ENCODE measurements around the gene BANF2.
"Not testable (repeated sequence)": the region's sequence is repeated elsewhere in the genome, so short reads cannot be mapped to it uniquely, and the experiment has no call there.

The BANF2 gene

GRCh38 chr20:17699931-17700351 is at the start of gene BANF2:
Gene BANF2, plus strand, starts transcription at chr20:17699966. Its CDS starts 25,060 bp downstream, at chr20:17725026.
- DNase-seq, result no peak

- peak; percentile 62 for DNase-seq
Observed at GRCh38 chr20:17650301-17651128, 49.3 kb upstream of the BANF2 start.

- no peak for DNase-seq
Observed at GRCh38 chr20:17651129-17651759, 48.5 kb upstream of the BANF2 start.

GRCh38 chr20:17651760-17652388 is 47.9 kb upstream of the BANF2 start:
- DNase-seq, result no peak

- no peak for DNase-seq
Observed at GRCh38 chr20:17652411-17652810, 47.4 kb upstream of the BANF2 start.

GRCh38 chr20:17653835-17654648 is 45.7 kb upstream of the BANF2 start:
- DNase-seq, result no peak

- no peak for DNase-seq
Observed at GRCh38 chr20:17654649-17655285, 45.0 kb upstream of the BANF2 start.

GRCh38 chr20:17655286-17655651 is 44.5 kb upstream of the BANF2 start:
- DNase-seq, result no peak

GRCh38 chr20:17655865-17656479 is 43.8 kb upstream of the BANF2 start:
- DNase-seq, result no peak

GRCh38 chr20:17657079-17657825 is 42.5 kb upstream of the BANF2 start:
- no peak for DNase-seq

GRCh38 chr20:17657898-17658647 is 41.7 kb upstream of the BANF2 start:
- no peak for DNase-seq

- DNase-seq, result no peak
Observed at GRCh38 chr20:17658648-17658993, 41.1 kb upstream of the BANF2 start.

GRCh38 chr20:17659344-17659743 is 40.4 kb upstream of the BANF2 start:
- DNase-seq, result not testable (repeated sequence)

- no peak for DNase-seq
Observed at GRCh38 chr20:17659801-17660200, 40.0 kb upstream of the BANF2 start.

GRCh38 chr20:17660667-17661066 is 39.1 kb upstream of the BANF2 start:
- no peak for DNase-seq

- no peak for DNase-seq
Observed at GRCh38 chr20:17661121-17661744, 38.5 kb upstream of the BANF2 start.

GRCh38 chr20:17662333-17663039 is 37.3 kb upstream of the BANF2 start:
- no peak for DNase-seq

- no peak for DNase-seq
Observed at GRCh38 chr20:17663040-17663399, 36.7 kb upstream of the BANF2 start.

GRCh38 chr20:17663486-17663885 is 36.3 kb upstream of the BANF2 start:
- no peak for DNase-seq

All from hematopoietic multipotent progenitor cell treated with erythropoietin and hydrocortisone succinate and interleukin-3 and kit ligand, for 4 days (in vitro differentiated cells).